Adipose tissue (tissue), 3 donors: ENCODE data around the gene POLR3A. TPM values are rescaled to one million over a fixed set of nuclear protein-coding genes. Genes with fewer than 3 reads are reported as not detected.
"Not testable (repeated sequence)": the region's sequence is repeated elsewhere in the genome, so short reads cannot be mapped to it uniquely, and the experiment has no call there.

Experiments
- H3K27ac ChIP-seq: one replicate; pipeline ENCODE4 v1.5.1; 2013; ENCODE audit warnings: low read depth, low read length
- WGBS, 3 donors: extraction: QIAGEN DNeasy Blood & Tissue Kit; methylation state at CpG; one replicate each; pipeline ENCODE4 v1.1.7; 2013; 5-methylcytosine and 5-hydroxymethylcytosine counted together
- polyA plus RNA-seq, 3 donors: library from polyadenylated mRNA; stranded (reverse); fragments of 200-250 nt; gene quantifications; one replicate each; pipeline ENCODE4 v1.2.3, GENCODE V29; 2013
- donor health status: healthy with polysubstance abuse.
- donor health status: Bipolar disorder and iron deficiency.
- donor health status: healthy.

Gene POLR3A
- polyA plus RNA-seq: 1 to 10 TPM; 3.0 to 4.9 (median 4.3) TPM

DNA sequence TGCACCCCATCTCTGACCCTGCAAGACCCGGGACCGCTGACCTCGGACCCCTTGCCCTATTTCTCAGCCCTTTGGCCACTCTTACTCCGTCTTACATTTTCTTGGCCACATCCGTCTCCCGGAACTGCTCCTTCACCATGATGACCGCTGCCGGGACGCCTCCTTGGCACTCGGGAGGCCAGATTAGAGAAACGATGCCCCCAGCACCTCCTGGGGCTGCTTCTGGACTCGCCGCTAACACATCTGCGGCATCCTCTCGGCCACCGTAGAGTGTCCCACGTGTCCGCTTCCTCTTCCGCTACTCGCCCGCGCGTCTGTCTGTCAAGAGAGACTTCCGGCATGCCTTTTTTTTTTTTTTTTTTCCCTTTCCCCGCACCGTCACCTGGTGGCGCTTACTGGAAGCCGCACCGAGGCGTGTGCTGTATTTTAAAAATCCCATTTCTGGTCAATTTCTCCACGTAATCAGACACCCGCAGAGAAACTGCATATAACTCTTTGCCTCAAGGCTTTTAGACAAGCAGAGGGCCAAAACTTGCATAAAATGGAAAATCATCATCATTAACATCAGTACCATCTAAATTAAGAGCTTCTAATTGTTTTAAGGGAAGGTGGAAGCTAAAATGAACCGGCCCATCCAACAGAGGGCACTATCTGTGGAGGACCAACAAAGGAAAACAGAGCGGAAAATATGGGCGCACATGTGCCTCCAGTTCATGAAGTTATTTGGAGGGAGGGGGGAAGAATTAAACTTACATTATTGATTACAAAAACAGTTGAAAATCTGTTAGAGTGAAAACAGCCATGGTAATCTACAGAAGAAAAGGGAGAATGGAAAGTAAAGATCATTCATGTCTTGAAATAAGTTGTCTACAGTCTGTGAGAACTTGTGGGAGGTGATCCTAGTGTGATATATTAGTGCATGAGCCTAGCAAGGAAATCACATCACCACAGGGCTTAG, at the start of gene POLR3A:
Gene POLR3A (minus strand): TSS at position 247 of the 958 bp plus-strand sequence. CDS start 108 bp downstream, at position 139.
- 0 to 1% (median 0%) methylated on average over 35 of the region's 35 CpGs for WGBS, 3 donors
- no peak within 1 kb of the TSS for H3K27ac ChIP-seq

DNA sequence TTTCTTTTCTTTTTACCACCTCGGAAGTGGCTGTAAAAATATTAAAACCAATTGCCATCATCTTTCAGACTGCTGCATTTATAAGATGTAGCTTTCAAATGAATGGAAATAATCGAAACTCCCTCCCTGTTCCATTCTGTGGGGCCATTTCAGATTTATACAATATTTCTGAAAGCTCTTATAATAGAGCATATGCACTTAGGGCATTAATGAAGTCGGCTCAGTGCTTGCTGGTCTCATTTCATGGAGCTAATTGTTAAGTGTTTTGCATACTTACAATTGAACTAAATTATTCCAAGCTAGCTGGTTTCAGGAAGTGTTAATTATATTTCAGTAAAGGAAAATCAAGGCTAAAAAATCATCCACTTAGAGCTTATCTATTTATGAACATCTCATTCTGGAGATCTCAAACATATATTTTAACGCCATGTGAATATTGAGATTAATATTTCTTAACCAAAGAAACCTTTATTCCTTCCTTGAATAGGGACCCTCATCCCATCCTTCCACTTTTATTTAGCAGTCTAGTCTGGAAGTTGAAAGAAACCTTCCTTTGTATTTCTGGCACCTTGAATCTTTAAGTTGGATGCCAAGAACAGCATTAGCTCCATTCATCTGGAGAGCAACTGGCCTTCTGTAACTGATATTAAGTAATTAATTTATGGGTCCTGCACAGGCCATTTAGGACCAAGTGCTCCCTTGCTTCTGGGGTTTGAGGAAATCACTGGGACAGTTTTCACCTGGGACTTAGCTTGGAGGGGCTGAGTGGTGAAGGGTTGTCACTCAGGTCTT, 49.4 kb upstream of the POLR3A start:
- 80% methylated on average over 4 of the region's 4 CpGs for WGBS, 3 donors
- H3K27ac ChIP-seq: no peak overlapping the region

DNA sequence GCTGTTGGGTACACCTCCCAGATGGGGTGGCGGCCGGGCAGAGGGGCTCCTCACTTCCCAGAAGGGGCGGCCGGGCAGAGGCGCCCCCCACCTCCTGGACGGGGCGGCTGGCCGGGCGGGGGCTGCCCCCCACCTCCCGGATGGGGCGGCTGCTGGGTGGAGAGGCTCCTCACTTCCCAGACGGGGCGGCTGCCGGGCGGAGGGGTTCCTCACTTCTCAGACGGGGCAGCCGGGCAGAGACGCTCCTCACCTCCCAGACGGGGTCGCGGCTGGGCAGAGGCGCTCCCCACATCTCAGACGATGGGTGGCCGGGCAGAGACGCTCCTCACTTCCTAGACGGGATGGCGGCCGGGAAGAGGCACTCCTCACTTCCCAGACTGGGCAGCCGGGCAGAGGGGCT, 46.5 kb upstream of the POLR3A start:
- not testable (repeated sequence) for H3K27ac ChIP-seq
- 99 to 100% methylated on average over 1 to 19 of the region's 29 CpGs; no CpG with 5 or more reads in 1 of the 3 donors for WGBS, 3 donors

DNA sequence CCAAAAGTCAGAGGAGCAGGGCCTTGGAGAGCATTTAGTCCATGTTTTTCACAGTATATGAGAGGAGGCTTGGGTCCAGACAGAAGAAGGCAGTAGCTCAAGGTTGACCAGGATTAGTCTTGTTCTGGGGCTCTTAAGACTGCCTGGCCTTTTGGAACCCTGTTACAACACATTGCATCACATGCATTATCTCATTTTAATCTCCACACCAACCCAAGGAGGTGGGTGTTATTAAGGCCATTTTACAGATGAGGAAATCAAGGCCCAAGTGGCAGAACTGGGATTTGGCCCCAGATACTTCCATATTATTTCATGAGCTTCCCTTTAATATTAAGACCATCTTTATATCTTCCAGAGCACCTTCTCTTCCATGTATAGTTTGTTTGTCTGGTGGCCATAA, 43.2 kb upstream of the POLR3A start:
- no peak overlapping the region for H3K27ac ChIP-seq

DNA sequence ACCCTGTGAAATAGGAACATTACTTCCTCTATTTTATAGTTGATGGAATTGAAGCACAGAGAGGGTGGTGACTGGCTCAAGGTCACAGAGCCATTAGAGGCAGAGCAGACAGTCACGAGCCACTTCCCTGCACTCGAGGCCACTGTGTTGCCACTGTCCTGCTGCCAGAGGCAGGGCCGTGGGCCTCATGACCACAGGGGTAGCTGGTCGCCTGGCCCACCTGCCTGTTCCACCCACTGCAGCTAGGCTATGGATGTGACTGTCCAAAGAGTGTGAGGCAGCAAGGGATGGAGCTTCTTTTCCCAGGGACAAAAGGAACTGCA, 42.5 kb upstream of the POLR3A start:
- WGBS, 3 donors: 78 to 94% (median 89%) methylated on average over 4 of the region's 4 CpGs

DNA sequence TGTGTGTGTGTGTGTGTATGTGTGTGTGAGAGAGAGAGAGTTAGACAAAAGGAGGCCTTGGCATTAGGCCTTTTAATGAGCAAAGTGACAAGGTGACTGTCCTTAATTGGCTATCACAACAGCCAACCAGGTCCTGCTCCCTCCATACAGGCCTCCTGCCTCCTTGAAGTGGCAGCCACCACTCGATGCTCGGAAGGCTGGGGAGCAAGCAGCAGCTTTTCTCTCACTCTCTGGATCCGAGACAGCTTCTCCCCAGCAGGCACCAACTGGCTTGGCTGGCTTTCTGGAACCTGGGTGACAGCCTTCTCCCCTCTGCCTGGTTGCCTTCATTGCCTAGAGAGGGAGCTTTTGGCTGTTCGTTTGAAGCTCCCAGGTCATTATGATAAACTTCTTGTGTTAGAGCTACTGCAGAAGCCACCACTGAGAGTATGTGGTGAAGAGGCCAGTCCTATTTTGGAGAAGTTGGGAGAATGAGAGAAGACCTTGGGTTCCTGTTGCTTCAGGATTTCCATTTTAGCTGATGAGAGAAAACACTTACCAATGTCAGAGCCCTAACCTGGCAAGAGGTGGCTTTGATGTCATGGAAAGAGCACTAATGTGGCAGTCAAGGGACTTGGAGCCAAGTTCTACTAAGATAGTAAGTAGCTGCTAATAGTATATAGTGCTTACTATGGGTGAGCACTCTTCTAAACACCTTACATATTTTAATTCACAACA, 42.0 kb upstream of the POLR3A start:
- 79 to 89% (median 86%) methylated on average over 4 of the region's 4 CpGs for WGBS, 3 donors
- H3K27ac ChIP-seq: no peak overlapping the region

More for the DNA sequence above, 42.5 kb upstream of the POLR3A start:
- H3K27ac ChIP-seq: no peak overlapping the region

DNA sequence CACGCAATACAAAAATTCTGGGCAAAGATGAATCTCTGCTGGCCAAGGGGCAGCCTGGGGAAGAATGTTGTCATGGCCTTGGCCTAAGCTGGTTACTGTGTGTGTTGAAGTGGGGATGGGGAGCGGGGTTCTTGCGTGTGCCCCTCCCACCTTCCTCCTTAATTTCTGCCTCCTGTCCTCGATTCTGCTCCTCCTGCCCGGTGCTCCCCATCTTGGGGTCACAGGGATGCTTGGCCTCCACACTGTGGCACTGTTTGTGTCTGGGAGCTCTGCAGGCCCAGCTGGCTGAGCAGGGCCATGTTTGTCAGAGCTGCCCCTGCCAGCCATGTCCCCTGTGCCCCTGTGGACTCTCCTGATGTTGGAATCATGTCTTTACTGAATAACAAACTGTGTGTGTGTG, 41.4 kb upstream of the POLR3A start:
- no peak overlapping the region for H3K27ac ChIP-seq
- WGBS, 3 donors: 86 to 91% (median 87%) methylated on average over 5 of the region's 5 CpGs

DNA sequence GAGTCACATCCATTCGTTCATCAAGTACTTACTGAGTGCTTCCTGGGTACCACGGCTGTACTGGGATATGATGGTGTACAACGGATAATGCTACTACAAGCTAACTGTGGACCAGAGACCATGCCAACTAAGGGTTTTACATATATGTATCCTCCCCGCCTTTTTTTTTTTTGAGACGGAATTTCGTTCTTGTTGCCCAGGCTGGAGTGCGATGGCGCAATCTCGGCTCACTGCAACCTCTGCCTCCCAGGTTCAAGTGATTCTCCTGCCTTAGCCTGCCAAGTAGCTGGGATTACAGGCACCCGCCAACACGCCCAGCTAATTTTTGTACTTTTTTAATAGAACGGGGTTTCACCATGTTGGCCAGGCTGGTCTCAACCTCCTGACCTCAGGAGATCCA, 40.7 kb upstream of the POLR3A start:
- H3K27ac ChIP-seq: not testable (repeated sequence)
- WGBS, 3 donors: 87 to 94% (median 89%) methylated on average over 12 of the region's 12 CpGs

DNA sequence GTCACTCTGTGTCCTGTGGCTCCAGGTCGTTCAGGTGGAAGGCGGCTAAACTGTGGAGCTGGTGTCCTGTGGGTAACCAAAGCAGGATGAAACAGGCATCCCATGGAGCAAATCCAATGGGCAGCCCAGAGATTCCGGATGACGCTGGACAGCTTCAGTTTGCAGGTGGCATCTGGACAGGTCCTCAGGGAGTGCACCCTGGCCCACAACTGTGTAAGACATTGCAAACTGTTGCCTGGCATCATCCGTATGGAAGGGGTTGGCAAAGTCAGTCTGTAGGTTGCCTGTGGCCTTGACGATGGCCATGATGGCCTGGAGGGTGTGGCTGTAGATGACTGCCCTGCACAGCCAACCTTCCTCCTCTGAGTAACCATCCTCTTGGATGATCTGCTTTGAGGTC, 39.8 kb upstream of the POLR3A start:
- H3K27ac ChIP-seq: no peak overlapping the region
- 91 to 93% (median 93%) methylated on average over 6 of the region's 6 CpGs for WGBS, 3 donors

DNA sequence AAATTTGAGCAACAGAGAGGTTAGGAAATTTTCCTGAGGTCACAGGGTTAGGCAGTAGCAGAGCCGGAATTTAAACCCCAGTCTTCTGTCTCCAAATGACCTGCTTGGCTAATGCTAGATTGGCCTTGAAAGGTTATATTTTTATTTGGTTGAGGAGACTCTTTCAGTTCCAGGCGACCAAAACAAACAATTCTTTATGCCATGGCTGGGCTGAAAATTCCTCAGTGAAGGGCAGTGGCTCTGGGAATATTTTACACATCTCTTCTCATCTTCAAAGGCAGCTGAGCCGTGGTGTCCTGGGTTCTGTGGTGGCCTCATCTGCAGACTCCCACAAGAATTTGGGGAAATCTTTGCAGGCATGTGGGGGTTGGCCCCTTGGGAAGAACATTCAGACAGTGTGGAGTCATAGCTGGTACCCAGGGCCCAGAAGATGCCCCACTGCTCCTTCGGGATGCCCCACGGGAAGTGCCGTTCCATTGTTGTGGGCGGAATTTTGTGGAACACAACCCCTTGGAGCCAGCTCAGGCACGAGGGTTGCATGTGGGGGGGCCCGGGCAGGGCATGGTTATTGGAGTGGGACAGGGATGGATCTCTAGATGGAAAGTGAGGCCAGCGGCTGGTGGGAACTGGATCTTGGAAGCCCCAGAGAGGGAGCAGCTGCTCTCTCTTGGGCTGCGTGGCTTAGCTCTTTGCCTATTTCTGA, 37.6 kb upstream of the POLR3A start:
- H3K27ac ChIP-seq: no peak overlapping the region
- WGBS, 3 donors: 77 to 91% (median 89%) methylated on average over 11 of the region's 11 CpGs

DNA sequence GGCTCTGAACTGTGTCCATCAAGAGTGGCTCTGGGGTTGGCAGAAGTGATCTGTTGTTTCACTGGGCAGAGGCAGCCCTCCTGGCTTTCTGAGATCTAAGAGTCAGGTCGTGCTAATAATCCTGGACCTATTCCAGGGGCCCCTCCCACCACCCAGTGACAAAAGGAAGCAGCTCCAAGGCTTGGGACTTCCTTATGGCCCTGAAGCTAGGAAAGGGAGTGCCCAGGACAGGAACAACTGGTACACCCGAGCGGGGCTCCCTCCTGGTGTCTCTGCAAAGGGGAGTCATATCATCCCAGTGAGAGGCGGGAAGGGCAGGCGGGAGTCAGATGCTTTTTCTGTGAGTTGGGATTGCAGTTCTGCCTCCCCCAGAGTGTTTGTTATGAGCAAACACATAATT, 36.7 kb upstream of the POLR3A start:
- no peak overlapping the region for H3K27ac ChIP-seq
- 50 to 65% (median 62%) methylated on average over 5 of the region's 5 CpGs for WGBS, 3 donors

DNA sequence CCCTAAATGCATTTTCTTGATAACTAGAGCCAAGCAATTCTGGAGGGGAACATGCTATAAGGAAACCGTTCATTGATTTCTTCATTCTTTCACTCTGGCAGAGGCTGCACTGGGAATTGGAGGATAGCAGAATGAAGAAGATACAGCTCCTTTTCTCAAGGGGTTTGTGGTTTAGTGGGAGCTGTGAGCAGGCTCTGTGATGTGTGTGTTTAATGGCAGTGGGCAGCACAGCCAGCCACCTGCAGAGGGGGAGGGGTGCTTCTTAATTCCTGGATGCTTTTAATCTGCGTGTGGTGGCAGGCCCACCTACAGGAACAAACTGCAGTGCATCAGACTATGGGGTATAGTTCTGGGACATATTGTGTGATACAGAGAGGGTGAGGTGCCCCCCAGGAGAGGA, 36.3 kb upstream of the POLR3A start:
- 71 to 100% (median 83%) methylated on average over 2 of the region's 2 CpGs for WGBS, 3 donors
- no peak overlapping the region for H3K27ac ChIP-seq

DNA sequence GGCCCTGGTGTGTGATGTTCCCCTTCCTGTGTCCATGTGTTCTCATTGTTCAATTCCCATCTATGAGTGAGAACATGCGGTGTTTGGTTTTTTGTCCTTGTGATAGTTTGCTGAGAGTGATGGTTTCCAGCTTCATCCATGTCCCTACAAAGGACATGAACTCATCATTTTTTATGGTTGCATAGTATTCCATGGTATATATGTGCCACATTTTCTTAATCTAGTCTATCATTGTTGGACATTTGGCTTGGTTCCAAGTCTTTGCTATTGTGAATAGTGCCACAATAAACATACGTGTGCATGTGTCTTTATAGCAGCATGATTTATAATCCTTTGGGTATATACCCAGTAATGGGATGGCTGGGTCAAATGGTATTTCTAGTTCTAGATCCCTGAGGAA, 35.6 kb upstream of the POLR3A start:
- no CpG with 5 or more reads among the region's 2 CpGs for WGBS, 3 donors

DNA sequence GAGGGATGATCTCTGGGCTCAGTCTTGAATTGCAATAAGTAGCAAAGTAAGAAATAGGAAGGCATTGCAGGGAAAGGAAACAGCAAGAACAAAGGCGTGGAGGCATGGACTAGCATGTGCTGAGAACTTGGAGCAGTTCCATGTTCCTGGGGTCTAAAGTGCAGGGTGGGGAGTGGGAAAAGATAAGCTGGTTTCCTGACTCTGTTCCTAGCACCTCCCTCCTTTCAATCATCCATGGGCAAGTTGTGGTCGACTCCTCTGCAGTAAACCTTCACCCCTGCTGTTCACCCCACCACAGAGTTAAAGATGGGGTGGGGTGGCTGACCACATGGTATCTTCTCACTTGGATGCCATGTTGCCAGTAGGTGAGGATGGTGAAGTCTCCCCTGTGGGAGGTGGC, 33.9 kb upstream of the POLR3A start:
- no peak overlapping the region for H3K27ac ChIP-seq
- WGBS, 3 donors: 56 to 82% (median 75%) methylated on average over 2 of the region's 2 CpGs

More for the DNA sequence above, 35.6 kb upstream of the POLR3A start:
- H3K27ac ChIP-seq: not testable (repeated sequence)

DNA sequence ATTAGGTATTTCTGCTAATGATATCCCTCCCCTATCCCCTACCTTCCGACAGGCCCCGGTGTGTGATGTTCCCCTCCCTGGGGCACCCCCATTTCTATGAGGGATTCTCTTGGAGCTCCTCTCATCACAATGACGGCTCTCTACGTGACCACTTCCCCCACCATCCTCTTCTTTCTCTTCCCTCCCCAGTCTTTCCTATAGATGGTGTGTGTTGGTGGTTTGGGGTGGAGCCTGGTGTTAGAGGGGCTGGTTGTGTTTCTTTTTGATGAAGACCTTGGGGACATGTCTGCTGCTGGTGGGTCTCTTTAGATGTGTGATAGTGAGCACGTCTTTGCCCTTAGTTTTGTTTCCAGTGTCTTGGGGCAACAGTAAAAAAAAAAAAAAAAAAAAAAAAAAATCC, 33.0 kb upstream of the POLR3A start:
- 64 to 68% (median 67%) methylated on average over 5 of the region's 5 CpGs for WGBS, 3 donors
- H3K27ac ChIP-seq: no peak overlapping the region

DNA sequence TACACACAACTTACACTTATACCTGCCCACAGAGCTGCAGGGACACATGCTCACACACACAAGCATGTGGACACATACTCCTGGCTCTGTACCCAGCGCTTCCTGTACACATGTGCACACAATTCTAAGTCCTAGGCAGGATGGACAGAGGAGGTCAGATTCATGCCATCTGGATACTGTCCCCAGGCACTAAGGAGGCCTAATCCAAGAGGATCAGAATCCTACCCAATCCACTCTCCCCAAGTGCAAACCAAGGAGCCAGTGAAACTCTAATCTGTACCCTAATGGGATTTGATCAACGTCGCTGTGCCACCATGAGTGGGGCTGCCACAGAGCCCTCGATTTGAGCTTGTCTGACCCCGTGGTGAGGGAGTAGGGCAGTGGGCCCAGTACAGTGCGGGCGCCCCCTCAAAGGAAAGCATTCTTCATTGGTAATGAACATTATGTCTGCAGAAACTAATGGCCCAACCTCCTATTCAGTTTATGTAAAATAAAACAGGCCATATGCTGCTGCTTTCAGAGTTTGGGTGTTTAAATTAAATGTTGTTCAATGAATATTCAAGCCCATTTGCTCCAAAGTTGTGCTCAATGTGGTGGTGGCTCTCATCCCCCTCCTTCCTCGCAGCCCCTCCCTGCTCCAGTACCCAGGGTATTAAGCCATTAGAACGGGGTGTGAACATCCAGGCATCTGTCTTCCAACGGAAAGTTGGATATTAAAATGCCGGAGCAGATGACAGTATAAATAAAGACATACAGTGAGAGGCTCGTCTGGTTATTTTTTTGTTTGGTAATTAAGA, 30.8 kb upstream of the POLR3A start:
- WGBS, 3 donors: 89 to 91% (median 90%) methylated on average over 12 of the region's 12 CpGs
- no peak overlapping the region for H3K27ac ChIP-seq

DNA sequence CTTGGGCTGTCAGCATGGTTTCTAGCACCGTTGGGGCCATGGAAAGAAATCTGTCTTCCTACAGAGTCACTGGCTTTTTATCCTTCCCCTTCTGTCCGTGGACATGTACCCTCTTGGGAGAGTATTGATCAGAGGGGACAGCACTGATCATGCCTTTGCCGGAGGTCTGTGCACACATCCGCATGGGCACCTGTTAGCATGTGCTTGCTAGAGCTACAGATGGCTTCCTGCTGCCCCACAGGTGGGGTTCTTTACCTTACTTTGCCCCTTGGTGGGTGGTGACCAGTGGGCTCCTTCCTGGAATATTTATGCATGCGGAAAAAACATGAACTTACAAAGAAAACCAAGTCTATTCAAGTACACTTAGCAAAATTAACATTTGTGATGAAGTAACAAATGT, 29.2 kb upstream of the POLR3A start:
- 63 to 74% (median 68%) methylated on average over 5 of the region's 5 CpGs for WGBS, 3 donors

More for the DNA sequence above, 29.2 kb upstream of the POLR3A start:
- H3K27ac ChIP-seq: no peak overlapping the region
